ENCODE results near the gene ASB1. TPM values are rescaled to one million over a fixed set of nuclear protein-coding genes. Genes with fewer than 3 reads are reported as not detected.

ASB1 gene
- total RNA-seq, 1 donor from 2014 or later = 34.4 TPM

- TF ChIP-seq, protein P1, sequence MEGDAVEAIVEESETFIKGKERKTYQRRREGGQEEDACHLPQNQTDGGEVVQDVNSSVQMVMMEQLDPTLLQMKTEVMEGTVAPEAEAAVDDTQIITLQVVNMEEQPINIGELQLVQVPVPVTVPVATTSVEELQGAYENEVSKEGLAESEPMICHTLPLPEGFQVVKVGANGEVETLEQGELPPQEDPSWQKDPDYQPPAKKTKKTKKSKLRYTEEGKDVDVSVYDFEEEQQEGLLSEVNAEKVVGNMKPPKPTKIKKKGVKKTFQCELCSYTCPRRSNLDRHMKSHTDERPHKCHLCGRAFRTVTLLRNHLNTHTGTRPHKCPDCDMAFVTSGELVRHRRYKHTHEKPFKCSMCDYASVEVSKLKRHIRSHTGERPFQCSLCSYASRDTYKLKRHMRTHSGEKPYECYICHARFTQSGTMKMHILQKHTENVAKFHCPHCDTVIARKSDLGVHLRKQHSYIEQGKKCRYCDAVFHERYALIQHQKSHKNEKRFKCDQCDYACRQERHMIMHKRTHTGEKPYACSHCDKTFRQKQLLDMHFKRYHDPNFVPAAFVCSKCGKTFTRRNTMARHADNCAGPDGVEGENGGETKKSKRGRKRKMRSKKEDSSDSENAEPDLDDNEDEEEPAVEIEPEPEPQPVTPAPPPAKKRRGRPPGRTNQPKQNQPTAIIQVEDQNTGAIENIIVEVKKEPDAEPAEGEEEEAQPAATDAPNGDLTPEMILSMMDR (conservative IDR thresholded peaks at IDR 0.05) = no peak
- H3K4me3 Mint-ChIP-seq = peak overlapping the region; percentile 97
- H3K4me1 Mint-ChIP-seq (ENCODE audit: unreplicated experiment) = peaks cover 25% of the 10 kb centered on the region
- peaks cover 20% of the 10 kb centered on the region for H3K36me3 Mint-ChIP-seq
- H3K27me3 Mint-ChIP-seq = peaks cover 3% of the 10 kb centered on the region
- peak overlapping the region; percentile 88 for H3K27ac Mint-ChIP-seq
- no peak for DNase-seq (ENCODE audit: extremely low spot score, unreplicated experiment)
- H3K9me3 Mint-ChIP-seq = peaks cover 6% of the 10 kb centered on the region
These were observed 654 bp upstream of the ASB1 start for GRCh38 chr2:238425979-238426567.

GRCh38 chr2:238427435-238428162 lies 872 bp downstream of the ASB1 start:
- Mint-ChIP-seq H3K9me3 (peaks cover 6% of the 10 kb centered on the region), H3K36me3 (peaks cover 27% of the 10 kb centered on the region), H3K27ac (peak overlapping the region; percentile 84), H3K4me1 (ENCODE audit: unreplicated experiment) (peaks cover 21% of the 10 kb centered on the region), H3K4me3 (peak overlapping the region; percentile 94), H3K27me3 (peaks cover 3% of the 10 kb centered on the region)
- TF ChIP-seq, protein P1 (conservative IDR thresholded peaks at IDR 0.05) = no peak
- no peak for DNase-seq (ENCODE audit: extremely low spot score, unreplicated experiment)

DNA sequence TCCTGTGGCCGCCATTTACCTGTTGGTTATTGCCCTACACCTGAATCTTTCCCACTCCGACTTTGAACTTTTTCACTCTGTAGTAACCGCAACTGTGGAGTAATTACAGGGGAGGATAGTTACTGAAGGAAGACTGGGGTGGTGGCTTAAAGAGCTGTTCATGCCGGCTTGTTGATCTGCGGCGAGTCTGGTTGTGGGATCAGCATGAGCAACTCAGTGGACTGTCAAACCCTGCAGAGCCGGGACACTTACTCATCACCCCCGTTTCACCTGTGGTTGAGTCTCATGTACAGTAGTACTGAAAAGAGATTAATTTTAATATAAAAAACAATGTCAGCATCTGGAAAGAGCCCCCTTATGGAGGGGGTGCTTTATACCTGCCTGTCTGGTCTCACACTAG lies 2.1 kb downstream of the ASB1 start:
- TF ChIP-seq, protein P1 (conservative IDR thresholded peaks at IDR 0.05) = no peak

DNA sequence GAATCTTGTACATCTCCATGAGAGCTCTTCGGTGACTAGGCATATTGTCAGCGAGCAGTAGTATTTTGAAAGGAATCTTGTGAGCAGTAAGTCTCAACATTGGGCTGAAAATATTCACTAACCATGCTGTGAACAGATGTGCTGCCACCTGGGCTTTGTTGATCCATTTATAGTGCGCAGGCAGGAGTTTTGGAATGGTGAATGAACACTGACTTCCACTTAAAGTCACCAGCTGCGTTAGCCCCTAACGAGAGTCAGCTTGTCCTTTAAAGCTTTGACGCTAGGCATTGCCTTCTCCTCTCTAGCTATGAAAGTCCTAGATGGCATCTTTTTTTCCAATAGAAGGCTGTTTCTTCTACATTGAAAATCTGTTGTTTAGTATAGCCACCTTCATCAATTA lies 4.1 kb downstream of the ASB1 start:
- peaks cover 12% of the 10 kb centered on the region for H3K4me1 Mint-ChIP-seq (ENCODE audit: unreplicated experiment)
- H3K36me3 Mint-ChIP-seq = peaks cover 27% of the 10 kb centered on the region
- H3K27ac Mint-ChIP-seq = no peak overlapping the region
- H3K27me3 Mint-ChIP-seq = peaks cover 3% of the 10 kb centered on the region
- TF ChIP-seq, protein P1 (conservative IDR thresholded peaks at IDR 0.05) = no peak
- no peak overlapping the region for H3K4me3 Mint-ChIP-seq
- H3K9me3 Mint-ChIP-seq = peaks cover 6% of the 10 kb centered on the region
- no peak for DNase-seq (ENCODE audit: extremely low spot score, unreplicated experiment)

More for the DNA sequence above, 2.1 kb downstream of the ASB1 start:
- Mint-ChIP-seq H3K9me3 (peaks cover 6% of the 10 kb centered on the region), H3K4me1 (ENCODE audit: unreplicated experiment) (peaks cover 21% of the 10 kb centered on the region), H3K36me3 (peaks cover 27% of the 10 kb centered on the region), H3K27ac (no peak overlapping the region), H3K27me3 (peaks cover 3% of the 10 kb centered on the region), H3K4me3 (peak overlapping the region; percentile 45)
- no peak for DNase-seq (ENCODE audit: extremely low spot score, unreplicated experiment)

GRCh38 chr2:238431456-238431855 lies 4.7 kb downstream of the ASB1 start:
- Mint-ChIP-seq H3K4me1 (ENCODE audit: unreplicated experiment) (peaks cover 12% of the 10 kb centered on the region), H3K36me3 (peaks cover 31% of the 10 kb centered on the region), H3K27me3 (no peaks in the 10 kb centered on the region), H3K4me3 (peak overlapping the region; percentile 32), H3K27ac (no peak overlapping the region), H3K9me3 (peaks cover 6% of the 10 kb centered on the region)
- no peak for DNase-seq (ENCODE audit: extremely low spot score, unreplicated experiment)
- TF ChIP-seq, protein P1 (conservative IDR thresholded peaks at IDR 0.05) = no peak

All from type B pancreatic cell (in vitro differentiated cells).